ENCODE results near the gene SPINK2.

GRCh38 chr4:56861360-56861759 is 39.9 kb upstream of the SPINK2 start:
- TF ChIP-seq CTCF (conservative IDR thresholded peaks at IDR 0.05 in 1 of 2, IDR thresholded peaks at IDR 0.05 in 1 of 2; ENCODE audit: low read depth in 1 of 2, low read length in 2 of 2): no peak
- no peak for TF ChIP-seq EZH2 (IDR thresholded peaks at IDR 0.05; ENCODE audit: low read length, missing control alignments)
